Measurements from ENCODE around the gene RTKN. TPM values are rescaled to one million over a fixed set of nuclear protein-coding genes. Genes with fewer than 3 reads are reported as not detected.

Gene RTKN
- total RNA-seq, 2 donors from 2014 or later: 36.1 to 80.8 TPM

GRCh38 chr2:74427551-74427950 is 14.2 kb downstream of the RTKN start:
- WGBS, 2 donors: 92 to 97% methylated on average over 1 to 3 of the region's 3 CpGs
- Histone ChIP-seq H3K27me3 (no peaks in the 10 kb centered on the region), H3K27ac (no peak overlapping the region), H3K36me3 (replicated peaks in 1 of 2; ENCODE audit: insufficient read depth in 1 of 2, low read depth in 2 of 2) (peaks cover 18 to 37% of the 10 kb centered on the region in 2 donors), H3K4me1 (no peaks in the 10 kb centered on the region), H3K9me3 (no peaks in the 10 kb centered on the region), H3K4me3 (no peak overlapping the region)
- DNase-seq: no peak
- ATAC-seq: no peak
- no peak for TF ChIP-seq POLR2A (IDR thresholded peaks at IDR 0.05)
- no peak for TF ChIP-seq CTCF (IDR thresholded peaks at IDR 0.05)
- intact Hi-C loops (cut with DNase I): no loop called here

GRCh38 chr2:74426181-74426758 is 15.5 kb downstream of the RTKN start:
- Histone ChIP-seq H3K9me3 (no peaks in the 10 kb centered on the region), H3K36me3 (replicated peaks in 1 of 2; ENCODE audit: insufficient read depth in 1 of 2, low read depth in 2 of 2) (peaks cover 18 to 28% of the 10 kb centered on the region in 2 donors), H3K27me3 (no peaks in the 10 kb centered on the region), H3K4me1 (peaks cover 9% of the 10 kb centered on the region), H3K27ac (no peak overlapping the region), H3K4me3 (no peak overlapping the region)
- WGBS, 2 donors: 72 to 79% methylated on average over 10 to 13 of the region's 14 CpGs
- ATAC-seq: no peak
- no peak for DNase-seq
- TF ChIP-seq POLR2A (IDR thresholded peaks at IDR 0.05): no peak
- no peak for TF ChIP-seq CTCF (IDR thresholded peaks at IDR 0.05)
- intact Hi-C loops (cut with DNase I): no loop called here

- 88 to 89% methylated on average over 4 to 7 of the region's 7 CpGs for WGBS, 2 donors
- no peaks in the 10 kb centered on the region for H3K9me3 ChIP-seq
- H3K4me3 ChIP-seq: no peak overlapping the region
- DNase-seq (no peak), ATAC-seq (no peak)
- H3K27ac ChIP-seq: no peak overlapping the region
- H3K36me3 ChIP-seq (replicated peaks in 1 of 2; ENCODE audit: insufficient read depth in 1 of 2, low read depth in 2 of 2): peaks cover 15 to 27% of the 10 kb centered on the region in 2 donors
- intact Hi-C loops (cut with DNase I): no loop called here
- no peaks in the 10 kb centered on the region for H3K27me3 ChIP-seq
- H3K4me1 ChIP-seq: peaks cover 17% of the 10 kb centered on the region
- TF ChIP-seq CTCF (IDR thresholded peaks at IDR 0.05): no peak
- no peak for TF ChIP-seq POLR2A (IDR thresholded peaks at IDR 0.05)
These were observed 16.2 kb downstream of the RTKN start for GRCh38 chr2:74425523-74425922.

DNA sequence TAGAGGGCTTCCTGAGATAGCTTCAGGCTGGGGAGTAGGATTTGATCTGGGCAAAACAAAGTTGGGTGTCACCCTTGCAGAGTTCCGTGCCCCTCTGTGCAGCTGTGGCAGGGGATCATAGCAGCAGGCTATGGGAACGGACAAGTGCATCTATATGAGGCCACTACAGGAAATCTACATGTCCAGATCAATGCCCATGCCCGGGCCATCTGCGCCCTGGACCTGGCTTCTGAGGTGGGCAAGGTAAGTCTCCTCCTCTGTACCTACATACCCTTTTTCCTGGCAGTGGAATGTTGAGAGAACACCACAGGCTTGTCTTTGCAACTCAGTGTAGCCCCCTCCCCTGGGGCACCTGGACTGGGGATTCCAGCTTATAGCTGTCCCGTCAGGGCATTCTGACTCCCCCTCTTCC is 16.7 kb downstream of the RTKN start:
- intact Hi-C loops (cut with DNase I): no loop called here
- no peak for ATAC-seq
- H3K27ac ChIP-seq: no peak overlapping the region
- peaks cover 19% of the 10 kb centered on the region for H3K4me1 ChIP-seq
- H3K4me3 ChIP-seq: no peak overlapping the region
- no peak for DNase-seq
- TF ChIP-seq CTCF (IDR thresholded peaks at IDR 0.05): no peak
- no peak for TF ChIP-seq POLR2A (IDR thresholded peaks at IDR 0.05)
- no peaks in the 10 kb centered on the region for H3K27me3 ChIP-seq
- H3K9me3 ChIP-seq: no peaks in the 10 kb centered on the region
- 68 to 72% methylated on average over 5 of the region's 5 CpGs for WGBS, 2 donors
- H3K36me3 ChIP-seq (replicated peaks in 1 of 2; ENCODE audit: insufficient read depth in 1 of 2, low read depth in 2 of 2): peaks cover 10 to 26% of the 10 kb centered on the region in 2 donors
